Articular chondrocyte of knee joint (primary cell): ENCODE data around the gene COL19A1. TPM values are rescaled to one million over a fixed set of nuclear protein-coding genes. Genes with fewer than 3 reads are reported as not detected.

Experiments
- small RNA-seq: library from RNA; depleted of rRNA; stranded (forward); fragments of <200 nt; gene quantifications from one replicate; pipeline ENCODE3, GENCODE V24; 2012
- total RNA-seq: library from RNA; depleted of rRNA; stranded (reverse); fragments of >200 nt; gene quantifications from 2 replicates; pipeline ENCODE4 v1.2.3, GENCODE V29; 2012

Gene COL19A1
- total RNA-seq = under 0.01 TPM in 1 of 2 replicates, not detected in the other

GRCh38 chr6:69866351-69866769 is at the start of gene COL19A1:
TSS of gene COL19A1 (plus strand) at chr6:69866556. CDS start at chr6:69879568, 13,012 bp downstream.

Small RNAs within 50 kb of the gene (small RNA-seq; reads per million reads assigned to genes)
- gene RPL37P15 = 0.31 reads per million

Other genes with a start within 250 kb of the COL19A1 start
- gene LMBRD1, start 69.5 kb upstream of the COL19A1 start, total RNA-seq = 50.0 and 56.5 TPM in 2 replicates